Activated CD4-positive, alpha-beta T cell treated with anti-CD3 and anti-CD28 coated beads, Interleukin-2, amount 50 U/mL, for 4 hours (primary cell): Measurements from ENCODE around the gene CTSD.
"Not testable (repeated sequence)": the region's sequence is repeated elsewhere in the genome, so short reads cannot be mapped to it uniquely, and the experiment has no call there.

Experiments used
- DNase-seq, 2 experiments: peaks; one replicate each; pipeline ENCODE4 v3.0.0-alpha.2; 2020

Gene CTSD

DNA sequence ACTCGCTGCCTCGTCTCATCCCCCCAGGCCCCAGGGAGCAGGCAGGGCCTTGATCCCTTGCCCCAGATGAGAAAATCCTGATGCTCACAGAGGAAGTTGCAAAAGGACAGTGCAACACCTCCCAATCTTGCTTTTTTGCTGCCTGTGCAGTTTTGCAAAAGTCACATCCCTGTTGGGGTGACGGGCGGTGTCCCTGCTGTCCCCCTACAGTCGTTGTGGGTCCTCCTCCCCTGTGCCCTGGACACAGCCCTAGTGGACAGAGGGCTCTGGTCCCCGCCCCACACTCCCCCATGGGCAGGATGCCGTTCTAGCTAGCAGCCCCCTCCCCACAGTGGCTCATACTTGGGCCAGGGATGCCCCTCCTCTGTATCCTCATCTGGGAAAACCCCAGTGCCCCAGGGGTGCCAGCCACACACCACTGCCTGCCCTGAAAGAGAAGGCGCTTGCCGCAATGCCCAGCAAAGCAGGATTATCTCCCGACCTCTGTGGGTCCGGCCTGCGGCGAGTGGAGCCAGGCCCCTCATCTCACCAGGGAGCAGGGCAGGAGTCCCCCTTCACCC is 18.4 kb upstream of the CTSD start:
- no peak for DNase-seq

DNA sequence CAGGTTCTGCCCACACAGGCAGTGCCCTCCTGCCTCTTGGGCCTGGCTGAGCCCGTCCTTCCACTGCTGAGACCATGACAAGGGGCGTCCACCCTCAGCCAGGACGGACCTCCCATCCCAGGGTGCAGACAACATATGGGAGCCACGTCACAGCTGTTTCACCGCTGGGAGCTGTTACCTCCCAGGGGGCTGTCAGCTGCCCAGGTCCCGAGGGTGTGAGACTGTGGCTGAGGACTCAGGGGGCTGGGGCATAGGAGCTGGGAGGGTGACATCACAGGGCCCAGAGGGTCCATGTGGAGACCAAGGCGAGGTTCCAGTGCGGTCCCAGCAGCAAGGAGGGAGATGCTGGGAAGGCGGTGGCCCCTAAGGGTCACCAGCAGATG is 17.9 kb upstream of the CTSD start:
- DNase-seq = no peak

DNA sequence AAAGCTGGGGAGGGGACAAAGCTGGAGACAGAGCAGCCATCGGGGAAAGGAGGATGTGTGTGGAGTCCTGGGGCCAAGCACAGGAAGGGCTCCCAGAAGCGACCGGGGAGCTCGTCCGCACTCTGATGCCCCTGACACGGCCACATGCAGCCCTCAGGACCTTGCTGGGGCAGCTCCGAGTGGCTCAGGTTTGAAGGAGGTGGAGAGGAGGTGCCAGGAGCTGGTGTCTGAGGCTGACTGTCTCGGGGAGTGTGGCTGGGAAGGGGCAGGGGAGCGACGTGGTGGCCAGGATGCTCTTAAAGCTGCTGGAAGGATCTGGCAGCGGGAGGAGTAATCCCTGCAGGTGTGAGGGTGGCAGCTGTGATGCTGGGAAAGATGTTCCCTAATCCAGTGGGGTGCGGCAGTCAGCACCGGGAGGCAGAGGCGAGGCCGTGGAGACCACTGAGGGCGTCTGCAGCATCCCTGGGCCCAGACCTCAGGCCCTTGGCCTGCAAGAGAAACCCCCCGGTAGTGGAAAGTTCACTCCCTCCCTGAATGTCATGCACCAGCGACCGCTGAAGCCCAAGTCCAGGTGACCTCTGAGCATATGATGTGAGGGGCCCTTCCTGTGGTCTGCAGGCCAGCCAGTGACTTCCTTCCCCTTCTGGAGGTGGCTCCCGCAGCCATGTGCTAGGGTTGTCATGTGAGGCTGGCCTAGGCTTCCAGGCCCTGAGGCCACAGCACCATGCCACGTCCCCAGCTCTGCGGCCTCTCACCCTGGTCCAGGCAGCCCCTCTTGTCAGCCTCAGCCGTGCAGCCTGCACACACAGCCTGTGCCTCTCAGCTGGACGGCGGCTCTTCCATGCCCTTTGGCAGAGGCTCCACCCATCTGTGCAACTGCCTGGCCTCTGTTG is 17.2 kb upstream of the CTSD start:
- no peak for DNase-seq

DNA sequence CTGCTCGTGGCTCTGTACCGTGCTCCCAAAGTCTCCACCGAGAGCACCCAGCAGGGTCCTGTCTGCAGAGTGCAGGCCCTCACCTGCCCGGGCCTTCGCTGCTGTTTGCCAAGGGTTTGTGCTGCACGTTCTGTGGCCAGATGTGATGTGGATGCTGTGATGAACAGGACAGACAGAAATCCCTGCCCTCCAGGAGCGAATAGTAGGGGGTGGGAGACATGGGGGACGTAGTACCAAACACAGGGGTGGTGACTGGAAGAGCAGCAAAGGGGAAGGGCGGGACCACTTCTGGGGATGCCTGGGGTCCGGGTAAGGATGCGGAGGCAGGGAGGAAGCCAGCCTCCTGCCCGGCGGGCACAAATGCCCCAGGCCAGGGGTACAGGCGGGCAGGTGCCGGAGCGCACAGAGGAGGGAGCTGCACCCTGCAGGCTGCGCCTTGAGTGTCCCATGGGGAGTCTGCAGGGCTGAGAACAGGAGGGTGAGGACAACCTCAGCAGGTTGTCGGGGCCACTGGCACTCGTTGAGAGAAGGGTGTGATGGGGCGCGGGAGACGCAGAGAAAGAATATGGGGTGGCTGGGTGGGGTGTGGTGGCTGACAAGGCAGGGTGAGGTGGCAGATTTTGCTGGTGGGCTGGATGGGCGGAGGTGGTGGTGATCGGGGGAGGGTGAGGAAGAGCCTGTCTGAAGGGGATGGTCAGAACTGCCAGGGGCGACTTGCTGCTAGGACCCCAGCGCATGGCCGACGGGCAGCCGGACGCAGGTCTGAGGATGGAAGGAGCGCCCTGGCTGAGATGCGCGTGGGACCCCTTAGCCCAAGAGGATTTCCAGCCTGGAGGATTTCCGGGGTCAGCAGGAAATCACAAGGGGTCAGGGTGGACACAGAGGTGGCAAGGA is 16.3 kb upstream of the CTSD start:
- DNase-seq = no peak

DNA sequence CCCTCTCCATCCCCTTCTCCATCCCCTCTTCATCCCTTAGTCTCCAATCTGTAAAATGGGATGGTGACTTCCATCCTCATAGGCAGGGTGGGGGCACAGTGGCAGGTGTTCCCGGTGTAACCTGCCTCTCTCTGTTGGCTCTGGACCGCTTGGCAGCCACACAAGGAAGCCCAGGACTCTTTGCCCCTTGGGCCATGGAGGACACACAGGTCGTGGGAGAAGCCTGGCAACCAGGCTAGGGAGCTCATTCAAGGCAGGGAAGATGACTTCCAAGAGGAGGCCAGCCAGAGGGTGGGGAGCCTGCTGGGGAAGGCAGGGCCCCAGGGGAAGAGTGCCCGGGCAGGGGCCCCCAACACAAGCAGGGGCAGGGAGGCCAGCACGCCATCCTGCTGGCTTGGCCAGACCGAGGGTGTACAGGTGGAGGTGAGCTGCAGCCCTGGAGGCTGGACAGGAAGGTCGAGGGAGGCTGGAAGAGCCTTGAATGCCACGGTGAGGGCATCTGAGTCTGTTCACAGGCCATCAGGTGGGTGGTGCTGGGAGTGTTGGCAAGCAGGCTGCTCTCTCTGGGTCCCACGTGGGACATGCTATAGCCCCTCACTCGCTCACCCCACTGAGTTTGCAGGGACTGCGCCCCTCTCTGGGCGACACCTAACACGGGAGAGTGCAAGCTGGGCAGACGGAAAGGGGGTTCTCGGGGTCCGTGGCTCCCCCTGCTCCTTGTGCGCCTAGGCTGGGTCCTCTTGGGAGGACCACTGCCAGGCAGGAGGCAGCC is 15.5 kb upstream of the CTSD start:
- no peak for DNase-seq

DNA sequence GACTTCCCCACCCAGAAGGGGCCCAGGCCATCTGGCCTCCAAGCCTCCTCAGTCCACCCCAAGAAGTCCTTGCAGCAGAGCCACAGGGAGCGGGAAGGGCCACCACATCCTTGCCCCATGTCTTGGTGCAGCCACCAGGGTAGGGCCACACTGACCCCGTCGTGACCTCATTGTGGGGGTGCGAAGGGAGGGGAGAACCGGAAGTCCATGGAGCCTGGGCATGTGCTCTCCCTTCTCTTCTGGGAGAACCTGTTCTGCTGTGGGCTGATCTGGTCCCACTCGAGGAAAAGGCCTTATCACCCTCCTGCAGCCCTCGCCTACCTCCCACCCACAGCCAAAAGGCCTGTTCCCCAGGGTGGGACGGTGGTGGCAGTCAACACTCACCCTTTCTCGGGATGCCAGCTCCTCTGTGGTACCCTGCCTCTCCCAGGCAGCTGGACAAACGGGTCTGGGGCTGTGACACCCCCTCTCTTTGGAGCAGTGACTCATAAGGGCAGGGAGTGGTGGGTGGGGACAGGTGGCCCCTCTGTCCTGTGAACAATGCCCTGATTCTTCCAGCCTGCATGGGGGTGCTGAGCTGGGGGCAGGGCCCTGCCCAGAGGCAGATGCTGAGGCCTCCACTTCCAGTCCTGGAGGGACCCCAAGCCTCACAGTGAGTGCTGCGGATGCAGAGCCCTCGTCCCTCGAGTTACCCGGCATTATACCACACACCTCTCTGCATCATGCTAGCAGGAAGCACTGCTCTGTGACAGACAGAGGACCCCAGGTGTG is 14.6 kb upstream of the CTSD start:
- DNase-seq = no peak

DNA sequence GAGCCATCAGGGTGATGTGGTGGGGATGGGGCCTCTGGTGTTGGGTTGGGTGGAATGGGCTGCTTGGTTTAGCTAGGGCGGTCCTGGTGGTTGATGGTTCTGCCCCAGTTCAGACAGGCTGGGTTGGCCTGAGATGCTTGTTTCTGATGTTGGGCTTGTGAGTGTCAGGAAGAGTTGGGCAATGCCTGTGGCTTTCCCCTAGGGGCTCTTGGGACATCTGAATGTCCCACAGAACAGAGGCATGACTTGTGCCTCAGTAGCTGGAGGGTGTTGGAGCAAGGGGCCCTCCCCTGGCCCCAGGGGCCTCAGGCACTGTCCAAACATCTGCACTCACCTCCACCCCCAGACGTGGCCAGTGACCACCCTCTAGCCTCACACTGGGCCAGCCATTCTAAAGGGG is 14.0 kb upstream of the CTSD start:
- no peak for DNase-seq

DNA sequence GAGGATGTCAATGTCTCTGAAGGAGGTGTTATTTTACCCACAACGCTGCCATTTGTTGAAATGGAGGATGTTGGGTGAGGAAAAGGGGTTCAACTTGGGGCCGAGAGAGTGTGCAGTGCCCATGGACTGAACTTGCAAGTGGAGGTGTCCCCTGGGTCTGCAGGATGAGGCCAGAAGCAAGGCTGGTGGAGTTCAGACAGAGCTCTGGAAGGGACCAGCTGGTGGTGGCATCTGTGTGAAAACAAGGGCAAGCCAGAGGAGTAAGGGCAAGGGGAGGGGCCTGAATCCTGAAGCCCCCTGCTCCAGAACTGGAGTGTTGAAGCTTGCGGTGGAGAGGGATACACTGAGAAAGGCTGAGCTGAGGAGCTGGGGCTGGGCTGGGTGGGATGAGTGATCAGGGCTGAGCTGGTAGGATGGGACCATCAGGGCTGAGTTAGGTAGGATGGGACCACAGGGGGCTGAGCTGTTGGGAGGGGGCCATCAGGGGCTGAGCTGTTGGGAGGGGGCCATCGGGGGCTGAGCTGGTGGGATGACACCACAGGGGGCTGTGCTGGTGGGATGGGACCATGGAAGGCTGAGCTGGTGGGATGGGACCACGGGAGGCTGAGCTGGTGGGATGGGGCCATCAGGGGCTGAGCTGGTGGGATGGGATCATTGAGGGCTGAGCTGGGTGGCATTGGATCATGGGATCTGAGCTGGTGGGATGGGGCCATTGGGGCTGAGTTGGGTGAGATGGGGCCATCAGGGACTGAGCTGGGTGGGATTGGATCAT is 13.4 kb upstream of the CTSD start:
- no peak for DNase-seq

DNA sequence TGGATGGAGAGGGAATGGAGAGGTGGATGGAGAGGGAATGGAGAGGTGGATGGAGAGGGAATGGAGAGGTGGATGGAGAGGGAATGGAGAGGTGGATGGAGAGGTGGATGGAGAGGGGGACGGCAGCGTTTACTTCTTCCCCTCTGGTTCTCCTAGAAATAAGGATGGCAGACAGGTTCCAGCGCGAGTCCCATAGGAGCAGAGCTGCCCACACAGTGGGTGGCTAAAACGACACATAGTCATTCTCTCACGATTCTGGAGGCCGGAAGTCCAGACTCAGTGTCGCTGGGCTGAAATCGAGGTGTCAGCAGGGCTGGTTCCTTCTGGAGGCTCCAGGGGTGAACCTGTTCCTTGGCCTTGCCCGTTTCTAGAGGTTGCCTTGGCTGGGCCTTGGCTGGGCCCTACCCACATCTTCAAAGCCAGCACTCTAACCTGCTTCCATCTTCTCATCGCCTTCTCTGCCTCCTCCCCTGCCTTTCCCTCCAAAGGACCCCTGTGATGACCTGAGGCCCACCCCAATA is 12.7 kb upstream of the CTSD start:
- DNase-seq = no peak

DNA sequence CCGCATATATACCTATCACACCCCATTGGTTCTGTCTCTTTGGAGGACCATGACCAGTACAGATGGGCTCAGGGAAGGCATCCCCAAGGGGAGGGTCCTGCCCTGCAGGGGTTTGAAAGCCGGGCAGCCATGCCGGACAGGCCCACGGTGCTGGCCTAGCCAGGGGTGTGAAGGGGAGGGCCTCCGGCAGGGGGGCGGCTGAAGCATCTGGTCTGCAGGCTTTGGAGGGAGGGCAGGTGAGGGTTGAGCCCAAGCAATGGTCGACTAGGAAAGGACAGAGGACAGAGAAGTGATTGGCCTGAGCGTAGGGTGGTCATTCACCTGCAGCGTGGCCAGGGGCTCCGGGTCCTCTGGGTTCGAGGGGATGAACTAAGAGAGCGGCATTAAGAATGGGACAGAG is 11.2 kb upstream of the CTSD start:
- no peak for DNase-seq

DNA sequence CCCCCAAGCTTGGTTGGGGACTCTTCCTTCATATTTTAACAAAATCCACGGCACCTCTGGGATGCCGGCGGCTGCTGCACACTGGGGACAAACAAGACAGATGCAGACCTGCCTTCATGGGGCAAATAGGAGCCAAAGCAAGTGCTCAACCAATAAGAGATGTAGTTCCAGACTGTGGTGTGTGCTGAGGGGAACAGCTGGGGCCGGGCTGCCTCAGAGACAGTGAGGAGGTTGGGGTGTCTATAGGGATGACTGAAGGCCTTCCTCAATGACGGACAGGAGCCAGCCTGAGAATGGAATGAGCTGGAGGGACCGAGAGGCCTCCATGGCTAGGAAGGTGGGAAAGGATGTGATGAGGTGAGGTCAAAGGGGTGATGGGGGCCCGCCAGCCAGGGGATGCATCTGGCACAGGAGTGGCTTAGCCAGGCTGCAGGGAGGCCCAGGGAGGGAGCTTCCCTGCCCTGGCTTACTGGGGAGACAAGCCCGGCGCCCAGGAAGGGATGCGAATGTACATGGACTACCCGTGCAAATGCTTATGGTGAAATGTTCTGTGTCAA is 10.3 kb upstream of the CTSD start:
- DNase-seq = no peak

DNA sequence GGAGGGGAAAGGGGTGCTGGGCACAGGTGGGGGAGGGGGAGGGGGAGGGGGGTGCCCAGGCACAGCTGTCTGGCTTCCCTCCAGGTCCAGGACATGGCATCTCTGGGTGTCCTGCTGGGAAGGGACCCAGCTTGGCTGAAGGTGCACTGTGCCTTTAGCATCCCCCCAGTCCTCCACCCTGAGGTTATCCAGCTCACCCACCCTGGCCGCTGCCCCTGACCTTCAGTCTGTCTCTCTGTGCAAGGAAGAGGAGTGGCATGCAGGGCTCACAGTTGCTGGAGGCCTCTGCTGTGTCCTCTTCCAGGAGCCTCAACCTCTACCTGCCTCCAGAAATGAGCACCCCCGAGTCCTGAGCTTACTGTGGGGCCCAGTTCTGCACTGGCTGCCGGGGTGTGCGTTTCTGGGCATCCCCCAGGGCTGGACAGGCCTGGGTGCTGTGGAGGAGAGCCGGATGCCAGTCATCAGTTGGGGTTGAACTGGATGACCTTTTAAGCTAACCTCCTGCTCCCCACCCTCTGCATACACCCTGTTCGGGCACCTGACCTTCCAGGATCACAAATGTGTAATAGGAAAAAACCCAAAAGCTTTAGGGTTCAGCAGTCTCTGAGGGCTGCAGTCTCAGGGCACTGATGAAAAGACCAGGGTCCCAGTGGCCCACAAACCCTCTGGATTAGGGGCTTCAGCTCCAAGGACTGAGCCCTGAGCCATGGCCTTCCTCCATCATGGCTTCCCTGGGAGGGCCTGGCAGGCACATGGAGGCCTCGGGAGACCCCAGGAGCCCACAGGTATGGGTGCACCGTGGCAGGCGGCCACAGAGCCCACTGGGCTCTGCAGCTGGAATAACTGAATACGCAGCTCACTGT is 9.6 kb upstream of the CTSD start:
- no peak for DNase-seq

DNA sequence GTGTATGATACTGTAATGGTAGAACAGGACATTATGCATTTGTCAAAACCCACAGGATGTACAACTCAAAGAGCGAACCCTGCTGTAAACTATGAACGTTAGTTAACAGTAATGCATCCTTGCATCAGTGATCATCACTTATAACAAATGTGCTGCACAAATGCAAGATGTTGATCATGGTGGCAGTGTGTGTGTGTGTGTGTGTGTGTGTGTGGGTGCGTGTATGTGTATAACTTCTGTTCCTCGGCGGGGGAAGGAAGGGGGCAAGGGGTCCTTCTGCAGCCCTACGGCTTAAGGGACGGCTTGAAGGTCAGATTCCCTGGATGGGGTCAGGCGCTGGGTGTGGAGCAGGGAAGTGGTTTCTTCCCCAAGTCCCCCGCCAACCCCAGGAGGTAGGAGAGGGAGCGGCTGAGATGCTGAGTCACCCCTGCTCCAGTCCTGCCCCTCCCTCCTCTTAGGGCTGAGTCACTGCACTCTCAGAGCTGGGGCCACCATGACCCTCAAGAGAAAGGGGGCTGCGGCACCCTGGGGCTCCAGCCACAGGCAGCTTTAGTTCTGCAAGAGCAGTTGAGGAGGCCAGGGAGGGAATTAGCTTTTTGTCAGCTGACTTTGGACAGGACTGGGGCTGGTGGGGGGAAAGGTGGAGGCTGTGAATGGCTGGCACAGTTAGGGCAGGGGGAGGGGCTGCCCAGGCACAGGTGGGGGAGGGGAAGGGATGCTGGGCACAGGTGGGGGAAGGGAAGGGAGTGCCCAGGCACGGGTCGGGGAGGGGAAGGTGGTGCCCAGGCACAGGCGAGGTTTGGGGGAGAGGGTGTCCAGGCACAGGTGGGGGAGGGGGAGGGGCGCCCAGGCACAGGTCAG is 8.8 kb upstream of the CTSD start:
- peak; percentile 44 to 49 for DNase-seq

DNA sequence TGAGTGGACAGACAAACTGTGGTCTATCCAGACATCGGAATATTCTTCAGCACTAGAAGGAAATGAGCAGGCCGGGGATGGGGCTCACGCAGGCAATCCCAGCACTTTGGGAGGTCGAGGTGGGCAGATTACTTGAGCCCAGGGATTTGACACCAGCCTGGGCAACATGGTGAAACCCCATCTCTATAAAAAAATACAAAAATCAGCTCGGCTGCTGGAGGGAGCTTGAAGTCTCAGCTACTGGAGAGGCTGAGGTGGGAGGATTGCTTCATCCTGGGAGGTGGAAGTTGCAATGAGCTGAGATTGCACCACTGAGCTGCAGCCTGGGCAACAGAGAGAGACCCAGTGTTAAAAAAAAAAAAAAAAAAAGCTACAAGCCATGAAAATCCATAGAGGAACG is 8.0 kb upstream of the CTSD start:
- DNase-seq = no peak

DNA sequence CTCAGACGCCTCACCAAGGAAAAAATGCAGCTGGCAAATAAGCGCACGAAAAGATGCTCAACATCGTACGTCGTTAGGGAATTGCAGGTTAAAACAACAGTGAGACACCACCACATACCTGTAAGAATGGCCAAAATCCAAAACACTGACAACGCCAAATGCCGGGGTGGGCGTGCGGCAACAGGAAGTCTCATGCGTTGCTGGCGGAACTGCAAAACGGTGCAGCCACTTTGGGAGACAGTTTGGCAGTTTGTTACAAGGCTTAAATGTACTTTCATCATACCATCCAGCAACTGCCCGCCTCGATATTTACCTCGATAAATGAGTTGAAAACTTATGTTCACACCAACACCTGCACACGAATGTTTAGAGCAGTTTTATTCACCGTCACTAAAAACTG is 7.5 kb upstream of the CTSD start:
- DNase-seq = no peak

DNA sequence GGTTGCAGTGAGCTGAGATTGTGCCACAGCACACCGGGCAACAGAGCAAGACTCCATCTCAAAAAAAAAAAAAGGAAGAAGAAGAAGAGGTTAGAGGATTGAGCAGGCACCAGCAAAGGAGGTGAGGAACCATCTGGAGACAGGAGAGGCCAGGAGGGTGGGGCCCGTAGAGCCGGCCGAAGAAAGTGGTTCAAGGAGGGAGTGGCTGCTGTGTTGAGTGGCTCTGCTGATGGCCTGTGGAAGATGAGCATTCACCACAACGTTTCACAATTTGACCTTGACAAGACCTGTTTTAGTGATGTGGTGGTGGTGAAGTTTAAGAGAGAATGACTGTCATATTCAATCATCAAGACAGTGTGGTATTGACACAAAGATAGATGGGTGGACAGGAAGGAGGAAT is 6.8 kb upstream of the CTSD start:
- DNase-seq = no peak

DNA sequence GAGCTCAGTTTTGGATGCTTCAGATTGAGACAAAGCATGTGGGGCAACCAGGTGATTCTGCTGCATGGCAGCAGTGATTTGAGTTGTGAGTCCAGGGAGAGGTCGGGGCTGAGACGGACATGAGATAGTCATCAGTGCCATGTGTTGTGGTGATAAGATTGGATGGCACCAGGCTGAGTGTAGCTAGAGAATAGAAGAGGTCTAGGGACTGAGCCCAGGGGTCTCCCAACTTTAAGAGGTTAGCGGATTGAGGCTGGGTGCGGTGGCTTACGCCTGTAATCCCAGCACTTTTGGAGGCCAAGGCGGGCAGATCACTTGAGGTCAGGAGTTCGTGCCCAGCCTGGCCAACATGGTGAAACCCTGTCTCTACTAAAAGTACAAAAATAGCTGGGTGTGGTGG is 6.3 kb upstream of the CTSD start:
- DNase-seq = no peak

DNA sequence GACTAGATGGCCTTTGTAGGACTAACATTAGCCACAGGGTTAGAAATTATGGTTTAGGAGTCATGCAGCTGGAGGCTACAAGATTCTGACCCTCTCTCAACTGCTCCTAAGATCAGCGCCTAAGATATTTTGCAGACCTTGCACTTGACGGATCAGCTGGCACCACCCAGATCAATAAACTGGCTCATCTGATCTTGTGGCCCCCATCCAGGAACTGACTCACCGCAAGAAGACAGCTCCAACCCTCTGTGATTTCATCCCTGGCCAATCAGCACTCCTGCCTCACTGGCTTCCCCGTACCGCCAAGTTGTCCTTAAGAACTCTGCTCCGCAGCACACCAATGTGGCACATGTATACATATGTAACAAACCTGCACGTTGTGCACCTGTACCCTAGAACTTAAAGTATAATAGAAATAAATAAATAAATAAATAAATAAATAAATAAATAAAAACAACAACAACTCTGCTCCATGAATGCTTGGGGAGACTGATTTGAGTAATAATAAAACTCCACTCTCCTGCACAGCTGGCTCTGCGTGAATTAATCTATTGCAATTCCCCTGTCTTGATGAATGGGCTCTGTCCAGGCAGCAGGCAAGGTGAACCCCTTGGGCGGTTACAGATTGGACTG is 5.7 kb upstream of the CTSD start:
- DNase-seq = not testable (repeated sequence)
